ENCODE data around the gene SDCCAG8.
A peak's percentile ranks its signal among the peaks of the same experiment; 100 is the strongest.

The SDCCAG8 gene

DNA sequence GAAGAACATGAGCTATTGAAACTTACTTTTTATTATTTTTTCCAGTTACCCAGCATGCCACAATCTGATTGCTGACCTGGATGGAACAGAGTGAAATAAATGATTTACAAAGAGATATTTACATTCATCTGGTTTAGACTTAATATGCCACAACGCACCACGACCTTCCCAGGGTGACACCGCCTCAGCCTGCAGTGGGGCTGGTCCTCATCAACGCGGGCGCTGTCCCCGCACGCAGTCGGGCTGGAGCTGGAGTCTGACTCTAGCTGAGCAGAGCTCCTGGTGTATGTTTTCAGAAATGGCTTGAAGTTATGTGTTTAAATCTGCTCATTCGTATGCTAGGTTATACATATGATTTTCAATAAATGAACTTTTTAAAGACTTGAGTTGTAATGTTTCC lies 243.9 kb downstream of the SDCCAG8 start:
- no peak for DNase-seq (ENCODE audit: low spot score)
- no peak for FAIRE-seq

DNA sequence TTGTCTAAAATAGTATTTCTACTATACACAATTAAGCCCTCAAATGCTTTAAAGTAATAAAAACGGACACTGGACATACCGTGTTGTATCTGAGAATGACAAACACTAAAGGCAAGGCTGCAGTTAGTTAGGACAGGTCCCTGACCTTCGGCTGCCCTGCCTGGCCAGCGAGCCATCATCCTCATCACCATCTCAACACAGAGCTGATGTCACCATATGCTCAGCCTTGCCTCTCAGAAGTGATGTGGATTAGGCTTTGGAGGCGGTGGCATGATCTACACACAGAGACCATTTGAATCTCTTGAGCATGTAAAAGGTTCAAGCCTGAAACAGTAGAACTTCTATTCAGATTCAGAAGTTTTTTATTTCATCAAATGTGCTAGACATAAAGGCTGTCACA lies 244.7 kb downstream of the SDCCAG8 start:
- FAIRE-seq: no peak
- DNase-seq (ENCODE audit: low spot score): no peak

DNA sequence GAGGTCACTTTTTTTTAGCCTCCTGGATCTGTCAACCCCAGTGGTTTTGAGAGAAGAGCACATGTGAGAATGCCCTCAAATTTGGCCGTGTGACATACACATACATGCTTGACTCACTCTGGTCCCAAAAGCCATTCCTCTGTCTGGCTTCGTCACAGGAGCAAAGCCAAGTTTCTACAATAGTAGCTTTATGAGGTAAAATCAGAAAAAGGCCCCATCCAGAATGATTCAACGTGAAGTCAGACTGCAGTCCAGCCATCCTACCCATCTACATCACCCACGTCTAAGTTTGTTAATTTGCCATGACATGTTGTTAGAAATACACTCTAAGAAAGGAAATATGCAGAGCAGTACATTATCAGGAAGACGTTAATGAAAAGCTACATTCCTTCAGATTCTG lies 245.2 kb downstream of the SDCCAG8 start:
- FAIRE-seq: no peak
- DNase-seq (ENCODE audit: low spot score): no peak

DNA sequence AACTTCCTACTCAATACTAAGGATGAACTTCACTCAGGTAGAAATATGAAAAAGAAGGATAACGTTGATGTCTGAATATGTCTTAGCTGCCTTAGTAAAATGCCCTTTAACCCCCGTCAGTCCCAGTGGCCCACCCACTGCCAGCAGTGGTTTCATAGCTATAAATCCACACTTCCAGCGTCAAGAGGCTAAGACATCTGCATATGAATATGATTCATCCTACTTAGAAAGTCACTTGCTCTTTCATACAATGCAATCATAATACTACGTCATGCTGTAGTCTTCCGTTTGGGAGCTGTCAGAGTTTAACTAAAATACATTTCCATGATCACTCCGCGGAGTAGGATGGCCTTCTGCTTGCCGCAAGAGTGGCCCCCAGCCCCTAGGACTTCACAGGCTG lies 247.3 kb downstream of the SDCCAG8 start:
- no peak for DNase-seq (ENCODE audit: low spot score)
- no peak for FAIRE-seq

DNA sequence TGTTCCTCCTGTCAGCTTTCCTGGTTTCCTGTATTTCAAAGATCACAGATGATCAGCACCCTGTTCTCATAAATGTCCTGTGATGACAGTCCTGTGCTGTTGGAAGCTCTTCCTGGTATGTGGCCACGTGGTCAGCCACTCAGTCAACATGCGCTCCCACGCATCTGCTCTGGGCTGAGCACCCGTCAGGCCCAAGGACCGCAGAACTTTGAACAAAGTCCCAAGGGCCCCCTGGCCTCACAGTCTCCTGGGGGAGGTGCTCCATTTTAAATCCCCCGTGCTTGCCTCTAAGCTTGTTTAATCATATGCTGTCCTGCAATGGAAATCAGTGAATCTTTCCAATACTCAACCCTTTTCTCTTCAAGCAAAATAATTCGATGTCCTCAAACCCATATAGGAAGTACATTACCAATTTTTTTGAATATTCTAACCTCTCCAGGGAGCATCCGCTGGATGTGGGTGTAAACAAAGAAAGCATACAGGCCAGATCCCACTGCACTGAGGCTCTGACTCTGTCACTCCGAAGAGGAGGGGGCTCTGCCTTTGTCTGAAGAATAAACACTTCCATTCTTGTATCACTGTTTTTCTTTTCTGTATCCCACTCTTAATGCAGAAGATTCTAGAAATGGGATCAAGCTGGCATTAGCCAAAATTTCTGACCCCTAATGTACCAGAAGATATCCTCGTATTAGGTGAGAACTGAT lies 250.3 kb downstream of the SDCCAG8 start:
- DNase-seq (ENCODE audit: low spot score) (no peak), FAIRE-seq (no peak)

DNA sequence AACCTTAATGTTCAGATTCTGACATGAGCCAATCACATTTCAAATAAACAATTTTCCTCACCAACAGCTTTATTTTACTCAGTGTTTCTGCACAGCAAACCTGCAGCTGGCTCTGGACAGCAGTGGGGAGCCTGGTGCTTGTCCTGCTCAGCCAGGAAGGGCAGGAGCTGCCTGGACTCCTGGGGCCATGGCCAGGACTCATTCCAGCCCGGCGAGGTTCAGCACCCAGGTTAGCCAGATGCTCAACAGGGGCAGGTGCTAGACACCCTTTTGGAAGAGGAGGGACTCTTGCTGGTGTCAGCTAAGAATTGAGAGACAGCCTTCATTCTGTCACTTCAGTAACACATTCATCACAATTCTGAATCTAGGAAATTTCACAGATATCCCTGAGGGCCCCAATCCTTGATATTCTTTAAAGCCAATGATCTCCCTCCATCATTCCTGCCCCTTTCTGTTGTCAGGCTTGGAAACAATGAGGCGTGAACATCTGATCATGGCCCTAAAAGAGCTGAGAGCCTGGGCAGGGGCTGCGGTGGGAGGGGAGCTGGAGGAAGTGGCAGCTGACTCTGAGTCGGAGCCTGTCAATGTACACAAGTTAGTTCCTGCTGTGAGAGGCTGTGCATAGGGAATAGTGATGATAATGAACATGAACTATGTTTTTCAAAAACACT lies 251.3 kb downstream of the SDCCAG8 start:
- FAIRE-seq (no peak), DNase-seq (ENCODE audit: low spot score) (no peak)

DNA sequence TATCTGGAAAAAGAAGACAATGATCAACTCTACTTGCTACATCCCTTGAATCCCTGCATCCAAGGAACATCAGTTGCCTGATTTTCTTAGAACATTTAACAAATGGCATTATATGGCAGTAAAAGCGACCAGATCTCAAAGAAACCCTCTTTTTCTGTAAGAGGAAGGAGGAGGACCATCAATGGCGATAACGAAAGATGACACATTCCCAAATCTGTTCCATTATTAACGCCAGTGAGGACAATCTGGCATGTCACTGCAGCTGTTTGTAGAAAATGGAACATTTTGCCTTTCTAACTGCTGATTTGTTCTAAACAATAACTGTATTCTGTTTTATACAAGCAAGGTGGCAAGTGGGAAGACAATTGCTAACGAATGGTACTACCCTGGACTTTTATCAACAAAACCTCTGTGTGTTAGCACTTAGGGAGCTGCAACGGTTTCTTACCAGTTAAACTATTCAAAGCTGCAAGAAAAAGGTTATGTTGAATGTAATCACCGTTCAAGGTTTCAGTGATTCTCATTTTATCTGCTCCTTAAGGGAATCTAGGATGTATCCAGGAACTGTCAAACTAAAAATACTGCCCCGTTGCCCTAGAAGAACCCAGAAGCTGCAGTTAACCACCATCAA lies 251.9 kb downstream of the SDCCAG8 start:
- no peak for DNase-seq (ENCODE audit: low spot score)
- FAIRE-seq: no peak

DNA sequence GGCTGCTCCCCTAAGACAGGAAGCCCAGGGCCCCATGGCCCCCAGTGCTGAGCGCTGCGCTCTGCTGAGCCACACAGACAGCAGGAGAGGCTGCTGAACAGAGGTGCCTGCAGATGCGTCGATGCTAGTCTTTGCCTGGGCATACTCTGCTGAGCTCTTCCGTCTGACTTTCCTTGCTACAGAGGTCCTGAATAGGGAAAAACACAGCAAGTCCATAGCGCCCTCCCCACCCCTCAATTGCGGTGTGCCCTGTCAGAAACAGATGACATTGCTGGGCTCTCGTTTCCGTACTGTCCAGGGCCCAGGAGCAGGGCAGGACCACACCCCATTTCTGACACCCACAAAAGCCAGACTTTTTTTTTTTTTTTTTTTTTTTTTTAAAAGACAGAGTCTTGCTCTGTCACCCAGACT lies 252.5 kb downstream of the SDCCAG8 start:
- DNase-seq (ENCODE audit: low spot score) (no peak), FAIRE-seq (no peak)

DNA sequence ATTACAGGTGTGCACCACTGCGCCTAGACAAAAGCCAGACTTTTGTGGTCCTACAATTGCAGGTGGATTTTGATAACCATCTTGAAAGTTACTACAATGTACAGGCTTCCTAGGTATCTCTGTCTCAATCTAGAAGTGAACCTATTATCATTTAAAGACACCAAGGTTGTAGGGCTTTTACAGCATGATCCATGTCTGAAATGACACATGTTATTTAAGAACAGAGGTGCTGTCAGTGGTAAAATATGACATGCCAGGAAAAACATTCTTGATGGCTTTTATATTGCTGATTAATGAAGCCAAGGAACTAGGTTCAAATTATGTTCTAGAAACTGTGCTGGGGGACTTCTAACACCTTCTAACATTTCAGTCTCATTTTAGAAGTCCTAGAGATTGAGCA lies 253.1 kb downstream of the SDCCAG8 start:
- FAIRE-seq (no peak), DNase-seq (ENCODE audit: low spot score) (no peak)

DNA sequence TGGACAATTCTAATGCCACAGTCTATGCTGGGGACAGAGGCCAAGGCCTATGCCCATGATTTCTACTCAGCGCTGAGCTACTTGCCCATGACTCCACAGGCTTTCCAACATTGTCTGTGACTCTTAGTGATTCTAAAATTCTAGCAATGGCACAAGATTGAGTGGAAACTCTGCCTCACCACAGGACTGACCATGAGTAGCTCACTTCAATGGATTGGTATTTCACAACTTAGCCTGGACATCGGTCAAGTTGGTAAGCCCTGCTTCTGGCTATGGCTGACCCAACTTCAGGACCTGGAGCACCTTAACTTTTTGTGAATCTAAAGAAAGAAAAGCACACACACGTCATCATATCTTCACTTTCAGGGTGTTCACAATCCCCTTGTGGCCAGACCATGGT lies 255.1 kb downstream of the SDCCAG8 start:
- FAIRE-seq (no peak), DNase-seq (ENCODE audit: low spot score) (no peak)

DNA sequence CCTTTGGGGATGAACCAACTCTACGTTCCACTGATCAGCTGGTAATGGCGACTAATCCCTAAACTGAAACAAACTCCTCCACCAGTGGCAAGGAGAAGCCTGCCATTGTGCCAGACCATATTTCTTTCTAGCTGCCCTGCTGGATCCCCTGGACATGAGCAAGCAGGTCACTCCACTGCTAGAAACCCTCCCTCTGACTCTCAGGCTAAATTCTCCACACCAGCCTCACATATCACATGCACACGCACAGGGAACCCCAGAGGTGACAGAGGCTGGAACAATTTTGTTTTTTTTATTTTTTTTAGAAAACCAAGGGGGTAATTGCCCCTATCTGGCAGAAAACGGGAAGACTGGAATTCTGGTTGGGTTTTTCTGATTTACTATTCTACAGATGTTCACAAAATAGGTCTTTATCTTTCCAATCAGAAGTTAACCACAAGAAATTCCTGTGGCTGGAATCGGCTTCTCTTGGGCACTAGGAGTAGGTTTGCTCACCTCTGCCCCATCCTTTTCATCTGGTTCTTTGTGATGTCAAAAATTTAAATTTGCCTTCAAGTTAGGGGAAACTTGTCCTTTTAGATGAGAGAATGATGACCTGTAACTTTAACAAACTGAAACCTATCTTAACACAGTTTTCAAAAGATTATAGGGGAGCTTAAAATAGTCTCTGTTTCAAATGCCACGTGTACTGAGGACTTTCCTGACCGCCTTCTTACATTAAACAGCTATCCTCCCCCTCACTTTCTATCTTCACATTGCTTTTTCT lies 258.1 kb downstream of the SDCCAG8 start:
- FAIRE-seq (peak; percentile 88), DNase-seq (ENCODE audit: low spot score) (peak; percentile 66)

DNA sequence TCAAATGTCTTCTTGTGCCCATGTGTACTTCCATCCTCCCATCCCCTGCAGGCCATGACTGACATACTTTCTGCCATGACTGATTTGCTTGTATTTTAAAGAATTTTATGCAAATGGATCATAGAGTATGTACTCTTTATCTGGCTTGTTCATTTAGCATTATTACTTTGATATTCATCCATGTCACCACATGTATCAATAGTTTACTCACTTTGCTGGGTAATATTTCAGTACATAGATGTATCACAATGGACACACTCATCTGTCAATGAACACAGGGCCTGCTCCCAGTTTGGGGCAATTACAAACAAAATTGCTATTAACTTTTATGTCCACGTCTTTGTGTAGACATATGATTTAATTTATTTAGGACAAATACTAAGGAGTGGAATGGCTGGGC lies 259.1 kb downstream of the SDCCAG8 start:
- FAIRE-seq (no peak), DNase-seq (ENCODE audit: low spot score) (no peak)

DNA sequence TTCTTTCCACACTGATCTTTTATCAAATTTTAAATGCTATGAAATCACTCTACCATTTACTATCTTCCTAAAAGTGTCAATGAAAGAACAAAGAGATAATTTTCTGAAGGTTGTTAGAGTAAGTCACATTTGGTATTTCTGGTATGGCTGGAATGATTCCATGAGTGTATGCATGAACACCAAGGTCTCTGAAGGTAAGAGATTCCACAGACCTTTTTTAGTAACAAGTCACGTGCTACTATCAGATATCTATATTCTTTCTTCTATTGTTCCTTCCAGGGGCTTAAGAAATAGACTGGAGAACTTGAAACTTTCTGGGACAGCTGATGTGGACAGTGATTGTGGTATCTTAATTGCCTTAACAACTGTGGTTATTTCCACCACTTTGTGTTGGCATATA lies 265.0 kb downstream of the SDCCAG8 start:
- FAIRE-seq: no peak
- DNase-seq (ENCODE audit: low spot score): no peak

DNA sequence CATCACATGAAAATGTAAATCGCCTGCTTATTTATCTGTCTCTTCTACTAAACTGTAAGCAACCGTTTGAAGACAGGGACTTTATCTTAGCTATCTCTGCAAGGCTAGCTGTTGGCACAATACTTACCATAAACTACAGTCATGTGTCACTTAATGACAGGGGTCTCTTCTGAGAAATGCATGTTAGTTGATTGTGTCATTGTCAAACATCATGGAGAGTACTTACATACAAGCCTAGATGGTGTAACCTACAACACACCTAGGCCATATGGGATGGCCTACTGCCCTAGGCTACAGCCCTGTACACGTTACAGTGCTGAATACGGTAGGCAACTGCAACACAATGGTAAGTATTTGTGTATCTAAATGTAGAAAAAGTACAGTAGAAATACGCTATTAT lies 267.9 kb downstream of the SDCCAG8 start:
- DNase-seq (ENCODE audit: low spot score) (no peak), FAIRE-seq (no peak)

DNA sequence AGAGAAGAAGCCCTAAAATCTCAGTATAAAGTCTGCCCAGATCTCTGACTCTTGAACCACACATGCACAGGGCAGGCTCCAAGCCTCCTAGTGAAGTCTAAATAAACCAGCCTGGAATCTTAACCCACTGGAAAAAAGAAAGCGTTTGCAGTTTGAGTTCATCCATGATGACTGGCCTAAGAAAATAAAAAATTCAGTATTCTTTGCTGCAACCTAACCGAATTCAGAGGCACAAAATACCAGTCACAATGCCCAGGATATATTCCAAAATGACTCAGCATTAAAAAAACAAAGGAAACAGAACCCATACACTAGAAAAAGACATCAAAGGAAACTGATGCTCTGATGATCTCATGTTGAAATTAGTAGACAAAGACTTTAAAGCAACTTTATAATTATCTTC lies 269.2 kb downstream of the SDCCAG8 start:
- DNase-seq (ENCODE audit: low spot score): peak; percentile 85
- FAIRE-seq: peak; percentile 90

DNA sequence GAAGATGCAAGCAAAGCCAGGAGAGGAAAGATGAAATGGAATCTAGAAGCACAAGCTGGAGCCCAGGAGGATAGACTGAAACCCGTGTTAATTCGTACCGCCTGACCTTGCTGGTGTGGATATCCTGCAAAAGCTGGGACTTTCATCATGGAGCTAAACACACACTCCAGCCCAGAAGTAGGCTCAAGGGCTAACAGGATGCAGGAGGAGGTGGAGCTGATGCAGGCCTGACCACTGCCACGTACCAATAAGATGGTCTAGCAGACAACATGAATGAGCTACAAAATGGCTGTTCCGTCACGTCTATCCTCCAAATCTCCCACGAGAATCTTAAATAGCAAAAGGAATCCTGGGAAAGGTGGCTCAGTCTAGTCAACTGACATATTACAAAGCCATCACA lies 270.3 kb downstream of the SDCCAG8 start:
- FAIRE-seq: no peak
- no peak for DNase-seq (ENCODE audit: low spot score)

DNA sequence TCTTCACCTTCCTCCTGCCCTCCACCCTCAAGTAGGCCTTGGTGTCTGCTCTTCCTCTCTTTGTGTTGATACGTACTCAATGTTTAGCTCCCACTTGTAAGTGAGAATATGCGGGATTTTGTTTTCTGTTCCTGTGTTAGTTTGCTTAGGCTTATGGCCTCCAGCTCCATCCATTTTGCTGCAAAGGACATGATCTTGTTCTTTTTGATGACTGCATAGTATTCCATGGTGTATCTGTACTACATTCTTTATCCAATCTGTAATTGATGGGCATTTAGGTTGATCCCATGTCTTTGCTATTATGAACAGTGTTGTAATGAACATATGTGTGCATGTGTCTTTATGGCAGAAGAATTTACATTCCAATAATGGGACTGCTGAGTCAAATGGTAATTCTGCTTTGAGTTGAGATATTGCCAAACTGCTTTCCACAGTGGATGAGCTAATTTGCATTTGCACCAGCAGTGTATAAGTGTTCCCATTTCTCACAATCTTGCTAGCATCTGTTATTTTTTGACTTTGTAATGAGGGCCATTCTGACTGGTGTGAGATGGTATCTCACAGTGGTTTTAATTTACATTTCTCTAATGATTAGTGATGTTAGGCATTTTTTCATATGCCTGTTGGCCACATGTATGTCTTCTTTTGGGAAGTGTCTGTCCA lies 272.7 kb downstream of the SDCCAG8 start:
- no peak for FAIRE-seq
- DNase-seq (ENCODE audit: low spot score): no peak

DNA sequence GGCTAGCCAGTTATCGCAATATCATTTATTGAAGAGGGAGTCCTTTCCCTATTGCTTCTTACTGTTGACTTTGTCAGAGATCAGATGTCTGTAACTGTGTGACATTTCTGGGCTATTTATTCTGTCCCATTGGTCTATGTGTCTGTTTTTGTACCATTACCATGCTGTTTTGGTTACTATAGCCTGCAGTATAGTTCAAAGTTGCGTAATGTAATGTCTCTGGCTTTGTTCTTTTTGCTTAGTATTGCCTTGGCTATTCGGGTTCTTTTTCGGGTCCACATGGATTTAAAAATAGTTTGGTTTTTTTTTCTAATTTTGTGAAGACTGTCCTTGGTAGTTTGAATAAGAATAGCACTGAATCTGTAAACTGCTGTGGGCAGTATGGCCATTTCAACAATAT lies 273.7 kb downstream of the SDCCAG8 start:
- no peak for FAIRE-seq
- no peak for DNase-seq (ENCODE audit: low spot score)

DNA sequence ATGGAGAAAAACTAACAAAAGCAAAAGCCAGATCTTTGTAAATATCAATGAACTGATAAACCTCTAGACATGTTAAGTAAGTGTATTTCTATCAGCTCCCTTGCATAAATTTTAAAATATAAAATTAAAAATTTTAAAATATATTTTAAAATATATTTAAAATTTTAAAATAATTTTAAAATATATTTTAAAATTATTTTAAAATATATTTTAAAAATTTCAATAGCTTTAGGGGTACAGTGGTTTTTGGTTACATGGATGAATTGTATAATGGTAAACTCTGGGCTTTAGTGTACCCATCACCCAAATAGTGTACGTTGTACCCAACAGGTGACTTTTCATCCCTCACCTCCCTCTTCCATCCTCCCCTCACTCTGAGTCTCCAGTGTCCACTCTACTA lies 279.2 kb downstream of the SDCCAG8 start:
- DNase-seq (ENCODE audit: low spot score) (no peak), FAIRE-seq (peak; percentile 87)

DNA sequence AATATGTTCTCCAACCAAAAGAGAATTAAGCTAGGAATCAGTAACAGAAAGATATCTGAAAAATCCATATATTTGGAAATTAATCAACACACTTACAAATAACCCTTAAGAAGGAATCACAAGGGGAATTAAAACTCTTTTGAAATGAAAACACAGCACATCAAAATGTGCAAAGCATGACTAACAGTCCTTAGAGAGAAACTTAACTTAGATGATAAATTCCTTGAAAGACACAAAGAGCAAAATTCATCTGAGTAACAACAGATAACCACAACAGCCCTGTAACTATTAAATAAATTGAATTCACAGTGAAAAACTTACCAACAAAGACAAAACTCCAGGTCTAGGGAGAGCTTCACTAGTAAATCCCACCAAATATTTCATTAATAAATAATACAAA lies 283.8 kb downstream of the SDCCAG8 start:
- FAIRE-seq: no peak
- DNase-seq (ENCODE audit: low spot score): no peak

DNA sequence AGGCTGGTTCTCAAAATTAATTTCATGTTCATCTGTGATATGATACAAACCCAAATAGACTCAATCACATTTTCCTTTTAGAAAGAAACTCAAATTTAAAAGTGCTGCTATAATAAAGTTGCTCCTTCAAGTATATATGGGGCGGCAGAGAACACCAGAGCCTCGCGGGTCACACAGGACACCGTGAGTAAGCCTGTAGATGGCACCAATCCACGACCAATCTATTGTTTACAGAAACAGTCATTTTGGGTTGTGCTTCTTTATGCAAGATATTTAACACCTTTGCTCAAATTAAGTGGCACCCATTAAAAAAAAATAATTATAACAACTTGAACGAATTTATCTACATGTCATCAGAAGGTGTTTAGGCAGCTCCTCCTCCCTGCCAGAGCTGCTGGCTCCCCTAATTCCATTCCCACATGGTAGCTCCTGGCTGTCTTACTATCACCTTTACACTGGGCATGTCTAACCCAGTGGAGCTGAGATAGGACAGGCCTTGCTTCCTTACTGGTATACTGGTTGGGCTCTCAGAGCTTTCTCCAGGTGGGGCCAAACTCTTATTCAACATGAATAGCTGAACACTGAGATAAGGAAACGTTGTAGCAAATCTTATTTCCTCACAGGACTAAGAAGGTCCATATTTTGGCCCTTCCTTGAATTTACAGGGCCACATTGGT lies 287.0 kb downstream of the SDCCAG8 start:
- DNase-seq (ENCODE audit: low spot score) (no peak), FAIRE-seq (no peak)

Measured in RCC 7860 (cell line).